CD8-positive, alpha-beta memory T cell (primary cell): ENCODE data around the gene MORC4. TPM values are rescaled to one million over a fixed set of nuclear protein-coding genes. Genes with fewer than 3 reads are reported as not detected.

Experiments used
- CTCF ChIA-PET: fragments of 350-600 bp; sonication (Branson Sonifier 250); formaldehyde crosslinking; loops from one replicate; lab custom pipeline; 2021; ENCODE audit warnings: antibody characterized with exemption; lab: Charles Lee
- POLR2A ChIA-PET: fragments of 350-600 bp; sonication (Branson Sonifier 250); formaldehyde crosslinking; loops from one replicate; lab custom pipeline; 2021; ENCODE audit warnings: antibody characterized with exemption; lab: Charles Lee
- DNase-seq, 5 donors: peaks; one replicate each; pipeline versions ENCODE4 v3.0.0 to v3.0.0-alpha.2; 2020 to 2022; ENCODE audit warnings: mixed read lengths in 1 of 5
- H3K27ac ChIP-seq: one replicate; pipeline ENCODE4 v1.7.0; 2013; ENCODE audit warnings: low read depth, mild to moderate bottlenecking, low read length, moderate library complexity
- H3K27me3 ChIP-seq: 2 replicates; pipeline ENCODE4 v1.7.0; 2013; ENCODE audit warnings: low read length, mild to moderate bottlenecking; ENCODE audit not compliant: insufficient read depth, poor library complexity, severe bottlenecking
- H3K36me3 ChIP-seq: 2 replicates; pipeline ENCODE4 v1.7.0; 2013; ENCODE audit warnings: mild to moderate bottlenecking, low read length, moderate library complexity; ENCODE audit not compliant: insufficient read depth
- H3K4me1 ChIP-seq: 2 replicates; pipeline ENCODE4 v1.7.0; 2013; ENCODE audit warnings: mild to moderate bottlenecking, low read length, moderate library complexity; ENCODE audit not compliant: insufficient read depth
- H3K4me3 ChIP-seq: 2 replicates; pipeline ENCODE4 v1.7.0; 2013; ENCODE audit warnings: mild to moderate bottlenecking, low read length
- H3K9me3 ChIP-seq: 2 replicates; pipeline ENCODE4 v1.7.0; 2013; ENCODE audit warnings: mild to moderate bottlenecking, low read length
- H3K27ac Mint-ChIP-seq, 8 donors: one replicate each; pipeline ENCODE4 v1.8.0; 2020 to 2021; ENCODE audit warnings: mixed read lengths in 8 of 8, mild to moderate bottlenecking in 6 of 8, inconsistent platforms in 3 of 8, moderate library complexity in 3 of 8
- H3K27me3 Mint-ChIP-seq, 2 donors: one replicate each; pipeline ENCODE4 v1.8.0; 2020 to 2021; ENCODE audit warnings: mixed read lengths in 2 of 2, mild to moderate bottlenecking in 1 of 2, moderate library complexity in 1 of 2
- H3K36me3 Mint-ChIP-seq, 3 donors: one replicate each; pipeline ENCODE4 v1.8.0; 2020 to 2021; ENCODE audit warnings: mixed read lengths in 3 of 3, inconsistent platforms in 1 of 3, mild to moderate bottlenecking in 1 of 3
- H3K4me1 Mint-ChIP-seq, 3 donors: one replicate each; pipeline ENCODE4 v1.8.0; 2020 to 2021; ENCODE audit warnings: mixed read lengths in 3 of 3, inconsistent platforms in 1 of 3, mild to moderate bottlenecking in 1 of 3
- H3K4me3 Mint-ChIP-seq, 7 donors: one replicate each; pipeline ENCODE4 v1.8.0; 2020 to 2021; ENCODE audit warnings: mixed read lengths in 7 of 7, mild to moderate bottlenecking in 6 of 7, moderate library complexity in 4 of 7, inconsistent platforms in 2 of 7
- H3K9me3 Mint-ChIP-seq, 5 donors: one replicate each; pipeline ENCODE4 v1.8.0; 2020 to 2022; ENCODE audit warnings: mixed read lengths in 5 of 5, mild to moderate bottlenecking in 3 of 5, moderate library complexity in 2 of 5, inconsistent platforms in 1 of 5
- polyA plus RNA-seq: library from polyadenylated mRNA; unstranded; fragments of 300-500 nt; fragmentation: Illumina TruSeq; gene quantifications from one replicate; pipeline ENCODE4 v1.2.3, GENCODE V29; 2021
- total RNA-seq, 2 experiments: library from RNA; stranded (reverse); gene quantifications; one replicate each; pipeline ENCODE4 v1.2.3, GENCODE V29; 2021

Gene MORC4
- total and polyA plus RNA-seq, 3 experiments from 2014 or later, result 4.7 to 11.3 (median 10.0) TPM

- Histone ChIP-seq H3K4me3 (no peak overlapping the region), H3K36me3 (no peaks in the 10 kb centered on the region), H3K9me3 (no peaks in the 10 kb centered on the region), H3K27me3 (no peaks in the 10 kb centered on the region), H3K27ac (no peak overlapping the region), H3K4me1 (no peaks in the 10 kb centered on the region)
- no peak overlapping the region for H3K27ac Mint-ChIP-seq
- no peaks in the 10 kb centered on the region for H3K4me1 Mint-ChIP-seq
- no peak overlapping the region for H3K4me3 Mint-ChIP-seq
- no peaks in the 10 kb centered on the region for H3K27me3 Mint-ChIP-seq
- H3K36me3 Mint-ChIP-seq, result no peaks in the 10 kb centered on the region
- DNase-seq, result no peak
- POLR2A ChIA-PET, result no interaction called here
- H3K9me3 Mint-ChIP-seq, result no peaks in the 10 kb centered on the region
- CTCF ChIA-PET, result no interaction called here
These were observed 73.0 kb downstream of the MORC4 start for GRCh38 chrX:106927023-106927422.

GRCh38 chrX:106921637-106922036 lies 78.4 kb downstream of the MORC4 start:
- H3K4me1 ChIP-seq, result peaks cover 17% of the 10 kb centered on the region
- H3K9me3 Mint-ChIP-seq, result no peaks in the 10 kb centered on the region
- no peaks in the 10 kb centered on the region for H3K27me3 ChIP-seq
- DNase-seq, result no peak
- no peaks in the 10 kb centered on the region for H3K9me3 ChIP-seq
- H3K36me3 ChIP-seq, result no peaks in the 10 kb centered on the region
- H3K4me1 Mint-ChIP-seq, result peaks cover 17 to 21% (median 20%) of the 10 kb centered on the region in 3 donors
- peaks cover 0 to 5% of the 10 kb centered on the region in 2 donors for H3K27me3 Mint-ChIP-seq
- H3K4me3 Mint-ChIP-seq, result no peak overlapping the region
- ChIA-PET CTCF (no interaction called here), POLR2A (no interaction called here)
- H3K27ac Mint-ChIP-seq, result no peak overlapping the region
- no peak overlapping the region for H3K4me3 ChIP-seq
- H3K27ac ChIP-seq, result no peak overlapping the region
- H3K36me3 Mint-ChIP-seq, result no peaks in the 10 kb centered on the region

- Mint-ChIP-seq H3K9me3 (no peaks in the 10 kb centered on the region), H3K4me1 (peaks cover 17 to 26% (median 20%) of the 10 kb centered on the region in 3 donors), H3K27me3 (peaks cover 9 to 12% of the 10 kb centered on the region in 2 donors), H3K4me3 (no peak within 1 kb of the TSS), H3K36me3 (no peaks in the 10 kb centered on the region), H3K27ac (no peak within 1 kb of the TSS)
- ChIA-PET POLR2A (no interaction called here), CTCF (no interaction called here)
- Histone ChIP-seq H3K27ac (no peak within 1 kb of the TSS), H3K9me3 (no peaks in the 10 kb centered on the region), H3K27me3 (no peaks in the 10 kb centered on the region), H3K36me3 (no peaks in the 10 kb centered on the region), H3K4me3 (no peak within 1 kb of the TSS), H3K4me1 (peaks cover 17% of the 10 kb centered on the region)
- no peak for DNase-seq
These were observed 80.0 kb downstream of the MORC4 start, which contains the start of gene CLDN2 for GRCh38 chrX:106919932-106920452. CLDN2 (plus strand) TSS chrX:106920402; CDS start chrX:106928229, 7,827 bp downstream.

- H3K9me3 ChIP-seq, result no peaks in the 10 kb centered on the region
- H3K4me1 ChIP-seq, result peaks cover 17% of the 10 kb centered on the region
- H3K36me3 ChIP-seq, result no peaks in the 10 kb centered on the region
- Mint-ChIP-seq H3K36me3 (no peaks in the 10 kb centered on the region), H3K4me3 (peak overlapping the region in 6 of 7 donors; percentile 13 to 79 (median 43)), H3K9me3 (no peaks in the 10 kb centered on the region), H3K4me1 (peaks cover 17 to 26% (median 20%) of the 10 kb centered on the region in 3 donors), H3K27ac (peak overlapping the region in 4 of 8 donors; percentile 6 to 49 (median 16)), H3K27me3 (peaks cover 9 to 17% of the 10 kb centered on the region in 2 donors)
- H3K27ac ChIP-seq, result no peak overlapping the region
- POLR2A ChIA-PET, result no interaction called here
- CTCF ChIA-PET, result no interaction called here
- no peaks in the 10 kb centered on the region for H3K27me3 ChIP-seq
- DNase-seq, result peak in 2 of 5 donors; percentile 16 to 35
- peak overlapping the region; percentile 4 for H3K4me3 ChIP-seq
These were observed 82.0 kb downstream of the MORC4 start for GRCh38 chrX:106917830-106918500.

- peaks cover 11 to 16% (median 11%) of the 10 kb centered on the region in 3 donors for H3K4me1 Mint-ChIP-seq
- POLR2A ChIA-PET, result no interaction called here
- CTCF ChIA-PET, result no interaction called here
These were observed 87.1 kb downstream of the MORC4 start for GRCh38 chrX:106912864-106913263.

GRCh38 chrX:106906361-106906760 lies 93.7 kb downstream of the MORC4 start:
- H3K4me3 ChIP-seq, result no peak overlapping the region
- POLR2A ChIA-PET, result no interaction called here
- Mint-ChIP-seq H3K9me3 (no peaks in the 10 kb centered on the region), H3K4me3 (no peak overlapping the region), H3K36me3 (no peaks in the 10 kb centered on the region), H3K4me1 (no peaks in the 10 kb centered on the region), H3K27ac (peak overlapping the region in 1 of 8 donors; percentile 12), H3K27me3 (peaks cover 0 to 11% of the 10 kb centered on the region in 2 donors)
- no peaks in the 10 kb centered on the region for H3K27me3 ChIP-seq
- H3K27ac ChIP-seq, result no peak overlapping the region
- no peak for DNase-seq
- no peaks in the 10 kb centered on the region for H3K4me1 ChIP-seq
- H3K9me3 ChIP-seq, result no peaks in the 10 kb centered on the region
- CTCF ChIA-PET, result interaction anchor here (1.4 kb wide), 1 partner anchor 9 kb away, joined by 4 read pairs; no protein-coding TSS in a partner anchor
- H3K36me3 ChIP-seq, result no peaks in the 10 kb centered on the region

More at GRCh38 chrX:106912864-106913263, 87.1 kb downstream of the MORC4 start:
- H3K27me3 ChIP-seq, result no peaks in the 10 kb centered on the region
- Mint-ChIP-seq H3K27me3 (peaks cover 9 to 24% of the 10 kb centered on the region in 2 donors), H3K36me3 (no peaks in the 10 kb centered on the region), H3K9me3 (no peaks in the 10 kb centered on the region), H3K27ac (no peak overlapping the region), H3K4me3 (no peak overlapping the region)
- H3K4me1 ChIP-seq, result peaks cover 10% of the 10 kb centered on the region
- DNase-seq, result no peak
- no peak overlapping the region for H3K4me3 ChIP-seq
- no peaks in the 10 kb centered on the region for H3K9me3 ChIP-seq
- no peaks in the 10 kb centered on the region for H3K36me3 ChIP-seq
- no peak overlapping the region for H3K27ac ChIP-seq

GRCh38 chrX:106905064-106905708 lies 94.8 kb downstream of the MORC4 start:
- Mint-ChIP-seq H3K4me3 (no peak overlapping the region), H3K4me1 (no peaks in the 10 kb centered on the region), H3K27me3 (peaks cover 0 to 11% of the 10 kb centered on the region in 2 donors), H3K27ac (no peak overlapping the region), H3K9me3 (no peaks in the 10 kb centered on the region), H3K36me3 (no peaks in the 10 kb centered on the region)
- DNase-seq, result no peak
- ChIA-PET CTCF (no interaction called here), POLR2A (no interaction called here)
- Histone ChIP-seq H3K4me1 (no peaks in the 10 kb centered on the region), H3K9me3 (no peaks in the 10 kb centered on the region), H3K36me3 (no peaks in the 10 kb centered on the region), H3K27me3 (no peaks in the 10 kb centered on the region), H3K4me3 (no peak overlapping the region), H3K27ac (no peak overlapping the region)
